Lung (tissue), 12 donors: ENCODE data around the gene RAP1GDS1. TPM values are rescaled to one million over a fixed set of nuclear protein-coding genes. Genes with fewer than 3 reads are reported as not detected.

Experiments
- ATAC-seq: fragments of 200-7000 bp; cut with Tn5 transposase; one replicate; pipeline ENCODE4 v1.9.1; 2020; ENCODE audit warnings: moderate number of reproducible peaks; ENCODE audit not compliant: insufficient read depth, low FRiP score
- DNase-seq, 3 donors: peaks; one replicate each; pipeline ENCODE4 v3.0.0-alpha.2; 2013 to 2017
- H3K27ac ChIP-seq, 2 donors: one replicate each; pipeline ENCODE4 v1.5.1; 2013; ENCODE audit warnings: mild to moderate bottlenecking in 2 of 2, moderate library complexity in 2 of 2, control low read depth in 1 of 2, inconsistent platforms in 1 of 2, low read depth in 1 of 2, low read length in 1 of 2
- H3K27me3 ChIP-seq, 3 donors: one replicate each; pipeline ENCODE4 v1.5.1; 2013; ENCODE audit warnings: low read length in 2 of 3; ENCODE audit not compliant: control insufficient read depth in 3 of 3, insufficient read depth in 3 of 3
- H3K36me3 ChIP-seq, 4 donors: one replicate each; pipeline ENCODE4 v1.5.1; 2013; ENCODE audit warnings: low read length in 4 of 4, mild to moderate bottlenecking in 1 of 4, moderate library complexity in 1 of 4; ENCODE audit not compliant: control insufficient read depth in 4 of 4, insufficient read depth in 4 of 4
- H3K4me1 ChIP-seq, 5 donors: one replicate each; pipeline ENCODE4 v1.5.1; 2013; ENCODE audit warnings: low read length in 5 of 5, mild to moderate bottlenecking in 2 of 5, moderate library complexity in 1 of 5; ENCODE audit not compliant: control insufficient read depth in 5 of 5, insufficient read depth in 5 of 5
- H3K4me3 ChIP-seq: one replicate; pipeline ENCODE4 v1.5.1; 2013; ENCODE audit warnings: mild to moderate bottlenecking, control low read depth, moderate library complexity
- H3K9ac ChIP-seq, 2 donors: one replicate each; pipeline ENCODE4 v1.5.1; 2013; ENCODE audit warnings: low read length in 2 of 2, control low read depth in 1 of 2; ENCODE audit not compliant: insufficient read depth in 1 of 2
- H3K9me3 ChIP-seq, 4 donors: one replicate each; pipeline ENCODE4 v1.5.1; 2013; ENCODE audit warnings: low read length in 3 of 4, mild to moderate bottlenecking in 1 of 4, moderate library complexity in 1 of 4; ENCODE audit not compliant: control insufficient read depth in 4 of 4, insufficient read depth in 3 of 4
- CTCF ChIP-seq: IDR thresholded peaks from 2 replicates; pipeline ENCODE4 v1.5.1; 2012; ENCODE audit warnings: mild to moderate bottlenecking; ENCODE audit errors: control extremely low read depth, extremely low read depth
- WGBS, 2 donors: extraction: QIAGEN DNeasy Blood & Tissue Kit; methylation state at CpG; one replicate each; pipeline ENCODE4 v1.1.7; 2013; 5-methylcytosine and 5-hydroxymethylcytosine counted together
- polyA plus RNA-seq, 2 donors: library from polyadenylated mRNA; stranded (reverse); fragments of 200-250 nt; gene quantifications; one replicate each; pipeline ENCODE4 v1.2.1, GENCODE V29; 2013
- total RNA-seq, 2 donors: library from RNA; depleted of rRNA in 1 of 2; stranded (reverse); fragments of >200 nt in 1 of 2; gene quantifications; one replicate each; pipeline ENCODE4 v1.2.1, GENCODE V29; 2014 to 2021
- donor health status: control.
- donor health status: control.
- donor health status: Bipolar disorder and iron deficiency.
- donor health status: healthy.
- donor health status: DM: yes; HTN: yes; CAD: no.

Gene RAP1GDS1
- total and polyA plus RNA-seq, 4 donors: 12.3 to 41.6 (median 26.5) TPM

DNA sequence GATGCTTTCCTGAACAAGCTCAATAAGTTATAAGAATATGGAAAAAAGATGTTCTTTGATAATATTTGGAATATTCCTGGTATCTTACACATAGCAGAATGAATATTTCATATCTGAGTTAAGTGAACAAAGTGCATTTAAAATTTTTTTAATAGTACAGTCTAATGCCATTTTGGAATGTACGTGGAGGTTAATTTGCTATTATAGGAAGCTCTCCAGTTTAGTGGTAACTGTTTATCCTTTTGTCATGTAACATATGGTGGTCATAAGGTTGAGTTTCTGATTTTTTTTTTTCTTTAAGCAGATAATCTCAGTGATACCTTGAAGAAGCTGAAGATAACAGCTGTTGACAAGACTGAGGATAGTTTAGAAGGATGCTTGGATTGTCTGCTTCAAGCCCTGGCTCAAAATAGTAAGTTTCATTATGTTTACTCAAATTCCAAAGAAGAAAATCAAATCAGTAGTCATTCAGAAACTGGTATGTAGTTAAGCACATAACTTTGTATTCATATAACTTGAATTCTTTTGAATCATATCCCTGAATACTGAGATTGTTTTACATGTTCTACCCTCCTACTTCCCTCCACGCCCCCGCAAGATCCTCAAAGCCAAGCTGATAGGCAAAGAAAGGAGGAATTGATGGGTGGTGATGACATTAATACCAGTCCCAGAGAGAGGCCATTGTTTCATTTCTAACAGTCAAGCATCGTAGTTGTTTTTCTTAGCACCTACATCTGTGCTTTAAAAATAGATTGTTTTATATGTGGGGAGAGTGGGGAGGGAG lies 32.1 kb downstream of the RAP1GDS1 start:
- TF ChIP-seq CTCF: no peak
- no peaks in the 10 kb centered on the region for H3K27me3 ChIP-seq
- no peak overlapping the region for H3K4me3 ChIP-seq
- no peak for ATAC-seq
- H3K4me1 ChIP-seq: peaks cover 0 to 10% (median 0%) of the 10 kb centered on the region in 5 donors
- no peak for DNase-seq
- H3K27ac ChIP-seq: no peak overlapping the region
- 86 to 87% methylated on average over 4 of the region's 4 CpGs for WGBS, 2 donors
- peaks cover 0 to 7% (median under 1%) of the 10 kb centered on the region in 4 donors for H3K36me3 ChIP-seq
- no peaks in the 10 kb centered on the region for H3K9me3 ChIP-seq
- no peak overlapping the region for H3K9ac ChIP-seq

DNA sequence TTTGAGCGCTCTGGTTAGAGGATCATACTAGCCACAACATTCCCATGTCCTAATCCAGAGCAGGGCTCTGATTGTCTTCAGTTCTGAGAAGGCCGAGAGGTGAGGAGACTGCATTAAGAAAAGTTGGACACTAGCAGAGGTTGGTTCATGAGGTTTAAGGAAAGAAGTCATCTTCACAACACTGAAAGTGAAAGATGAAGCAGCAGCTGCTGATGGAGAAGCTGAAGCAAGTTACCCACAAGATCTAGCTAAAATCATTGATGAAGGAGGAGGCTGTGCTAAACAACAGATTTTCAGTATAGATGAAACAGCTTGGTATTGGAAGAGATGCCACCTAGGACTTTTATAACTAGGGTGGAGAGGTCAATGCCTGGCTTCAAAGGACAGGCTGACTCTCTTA lies 36.8 kb downstream of the RAP1GDS1 start:
- 92 to 96% methylated on average over 2 of the region's 2 CpGs for whole genome bisulfite sequencing, 2 donors
- no peak for TF ChIP-seq CTCF
- Histone ChIP-seq H3K9me3 (peaks cover 0 to 2% (median 0%) of the 10 kb centered on the region in 4 donors), H3K9ac (no peak overlapping the region), H3K36me3 (peaks cover 0 to 9% (median under 1%) of the 10 kb centered on the region in 4 donors), H3K4me3 (no peak overlapping the region), H3K27ac (no peak overlapping the region), H3K4me1 (peaks cover 0 to 6% (median 0%) of the 10 kb centered on the region in 5 donors), H3K27me3 (no peaks in the 10 kb centered on the region)
- ATAC-seq (no peak), DNase-seq (no peak)

GRCh38 chr4:98300706-98301105 lies 39.5 kb downstream of the RAP1GDS1 start:
- Histone ChIP-seq H3K27ac (no peak overlapping the region), H3K27me3 (no peaks in the 10 kb centered on the region), H3K9me3 (peaks cover 0 to 3% (median 0%) of the 10 kb centered on the region in 4 donors), H3K4me1 (no peaks in the 10 kb centered on the region), H3K36me3 (peaks cover 0 to 2% (median 0%) of the 10 kb centered on the region in 4 donors), H3K9ac (no peak overlapping the region), H3K4me3 (no peak overlapping the region)
- ATAC-seq: no peak
- no peak for TF ChIP-seq CTCF
- DNase-seq: no peak
